K562 (cell line): ENCODE measurements around the gene KCNC3. TPM values are rescaled to one million over a fixed set of nuclear protein-coding genes. Genes with fewer than 3 reads are reported as not detected.

Experiments
- ADNP ChIP-seq: fragments of 200-800 bp; sonication (Bioruptor generic); IDR thresholded peaks from 2 replicates; pipeline ENCODE4 v1.6.1; 2016; ENCODE audit warnings: missing genetic modification characterization, missing compliant biosample characterization
- CCAR2 ChIP-seq: fragments of 200-400 bp; formaldehyde crosslinking; IDR thresholded peaks from 2 replicates; pipeline ENCODE4 v1.6.1; 2017; ENCODE audit warnings: mild to moderate bottlenecking, low read depth, low read length
- CHAMP1 ChIP-seq: fragments of 450-650 bp; IDR thresholded peaks from 2 replicates; pipeline ENCODE4 v1.6.1; 2016; ENCODE audit warnings: mild to moderate bottlenecking
- DPF2 ChIP-seq: fragments of 450-650 bp; IDR thresholded peaks from 2 replicates; pipeline ENCODE4 v1.6.1; 2016
- HMG20A ChIP-seq: fragments of 450-650 bp; formaldehyde crosslinking; conservative IDR thresholded peaks from 2 replicates; pipeline ENCODE4 v1.4.0; 2020; ENCODE audit warnings: mild to moderate bottlenecking, mixed read lengths
- ILF3 ChIP-seq: fragments of 450-650 bp; IDR thresholded peaks from 2 replicates; pipeline ENCODE4 v1.6.1; 2018; ENCODE audit warnings: antibody characterized with exemption, mild to moderate bottlenecking, moderate library complexity, borderline replicate concordance
- MTF1 ChIP-seq: fragments of 250-450 bp; sonication (Bioruptor Pico); IDR thresholded peaks from 2 replicates; pipeline ENCODE4 v1.9.0; 2021; ENCODE audit warnings: moderate library complexity, mild to moderate bottlenecking, inconsistent platforms, borderline replicate concordance
- NEUROD1 ChIP-seq: fragments of 150-350 bp; IDR thresholded peaks from 2 replicates; pipeline ENCODE4 v1.6.1; 2014; ENCODE audit warnings: borderline replicate concordance, low read length, low read depth; ENCODE audit not compliant: partially characterized antibody
- NFRKB ChIP-seq: fragments of 450-650 bp; IDR thresholded peaks from 2 replicates; pipeline ENCODE4 v1.6.1; 2016; ENCODE audit warnings: low read depth
- PRPF4 ChIP-seq: fragments of 200-400 bp; formaldehyde crosslinking; IDR thresholded peaks from one replicate; pipeline ENCODE4 v1.6.1; 2017; ENCODE audit warnings: low read length, low read depth, mild to moderate bottlenecking; ENCODE audit not compliant: insufficient read depth, poor library complexity, severe bottlenecking
- RBM34 ChIP-seq: fragments of 200-400 bp; formaldehyde crosslinking; IDR thresholded peaks from 2 replicates; pipeline ENCODE4 v1.6.1; 2018; ENCODE audit warnings: low read length, borderline replicate concordance; ENCODE audit not compliant: insufficient read depth
- RFX5 ChIP-seq: IDR thresholded peaks from 2 replicates; pipeline ENCODE4 v1.6.1; 2011; ENCODE audit warnings: low read depth, mild to moderate bottlenecking, improper control_type of control experiment, low read length
- SMAD2 ChIP-seq: fragments of 150-350 bp; IDR thresholded peaks from 2 replicates; pipeline ENCODE4 v1.6.1; 2014; ENCODE audit warnings: low read depth, mild to moderate bottlenecking, low read length
- SNRNP70 ChIP-seq: fragments of 200-400 bp; formaldehyde crosslinking; optimal IDR thresholded peaks from 2 replicates; pipeline ENCODE3; 2017; ENCODE audit warnings: low read depth, low read length
- SREBF2 ChIP-seq: sonication (generic); formaldehyde crosslinking; IDR thresholded peaks from 2 replicates; pipeline ENCODE4 v1.4.0; 2020; ENCODE audit warnings: mild to moderate bottlenecking, missing genetic modification reagents
- TEAD1 ChIP-seq, 2 experiments: fragments of 450-650 bp in 1 of 2; sonication (generic) in 1 of 2; formaldehyde crosslinking; IDR thresholded peaks; 2 replicates each; pipeline versions ENCODE4 v1.4.0 to v1.8.0; 2020 to 2022; ENCODE audit warnings: mild to moderate bottlenecking in 2 of 2, missing genetic modification reagents in 1 of 2
- VEZF1 ChIP-seq: fragments of 200-800 bp; sonication (Bioruptor generic); IDR thresholded peaks from 2 replicates; pipeline ENCODE4 v1.6.1; 2017; ENCODE audit warnings: missing genetic modification characterization, missing compliant biosample characterization
- ZBTB12 ChIP-seq: fragments of 250-450 bp; sonication (Bioruptor Pico); IDR thresholded peaks from 2 replicates; pipeline ENCODE4 v1.4.0; 2020
- ZNF511 ChIP-seq: sonication (generic); formaldehyde crosslinking; IDR thresholded peaks from 2 replicates; pipeline ENCODE4 v1.8.0; 2022; ENCODE audit warnings: mild to moderate bottlenecking, missing genetic modification reagents
- ZNF57 ChIP-seq: fragments of 450-650 bp; formaldehyde crosslinking; IDR thresholded peaks from 2 replicates; pipeline ENCODE4 v1.4.0; 2020; ENCODE audit warnings: mild to moderate bottlenecking, moderate library complexity
- ZNF707 ChIP-seq: fragments of 250-450 bp; sonication (Bioruptor Pico); conservative IDR thresholded peaks from 2 replicates; pipeline ENCODE4 v1.8.0; 2022; ENCODE audit warnings: inconsistent platforms, mild to moderate bottlenecking, moderate library complexity
- ZNF766 ChIP-seq: fragments of 200-800 bp; sonication (Bioruptor generic); conservative IDR thresholded peaks from 2 replicates; pipeline ENCODE4 v1.6.1; 2016; ENCODE audit warnings: missing genetic modification characterization, missing compliant biosample characterization
- ZNF77 ChIP-seq: fragments of 250-450 bp; sonication (Bioruptor Pico); IDR thresholded peaks from 2 replicates; pipeline ENCODE4 v1.5.0; 2020
- polyA plus RNA-seq, 8 experiments: library from polyadenylated mRNA; depleted of rRNA in 4 of 8; stranded (reverse) in 5 of 8; unstranded in 3 of 8; fragments of >200 nt; fragmentation: Nextera tagmentation in 2 of 8; fragmentation: Illumina TruSeq in 1 of 8; extraction: Ambion mirVana in 2 of 8; extraction: Trizol in 1 of 8; gene quantifications; 2 replicates each; pipeline versions ENCODE4 v1.2.1 to v1.2.3, GENCODE V29; 2011 to 2014; ENCODE audit warnings: inconsistent platforms in 1 of 8, missing spikeins in 1 of 8
- total RNA-seq, 7 experiments: library from RNA; depleted of rRNA in 6 of 7; stranded (reverse); fragments of >200 nt in 6 of 7; fragmentation: Illumina TruSeq in 2 of 7; extraction: Trizol in 2 of 7; gene quantifications; 2 replicates each; pipeline versions ENCODE4 v1.2.1 to v1.2.3, GENCODE V29; 2011 to 2021; ENCODE audit warnings: low replicate concordance in 1 of 7

Gene KCNC3
- total and polyA plus RNA-seq, 9 of the 15 experiments (the other 6 are each of a cell fraction or from before 2014, with no cell fraction given), result 0.03 to 26.2 (median 2.0) TPM

- TF ChIP-seq MTF1 (no peak), VEZF1 (CRISPR knock-in tag) (peak; percentile 85), SNRNP70 (no peak), RFX5 (no peak), NFRKB (peak; percentile 59), RBM34 (no peak), ADNP (tag) (no peak), DPF2 (peak; percentile 38), SMAD2 (no peak), ZNF57 (CRISPR knock-in tag) (no peak), HMG20A (CRISPR knock-in tag) (no peak), PRPF4 (no peak), CCAR2 (no peak), ZNF766 (CRISPR knock-in tag) (peak; percentile 80), ZBTB12 (CRISPR knock-in tag) (peak; percentile 92), CHAMP1 (no peak), ZNF77 (CRISPR knock-in tag) (no peak), ZNF511 (no peak; the same call in 1 of the 2 replicates), SREBF2 (CRISPR knock-in tag) (no peak), NEUROD1 (peak; percentile 77), ZNF707 (no peak), TEAD1 (CRISPR knock-in tag; IDR thresholded peaks at IDR 0.05) (peak; percentile 4 to 61; a peak in 2 of 4 replicates), ILF3 (no peak)
These were observed 47.2 kb upstream of the KCNC3 start, which contains the start of gene NR1H2 (continued) for GRCh38 chr19:50376166-50377050.
